ENCODE measurements around the gene KDM5B. TPM values are rescaled to one million over a fixed set of nuclear protein-coding genes. Genes with fewer than 3 reads are reported as not detected.

The KDM5B gene
- total and polyA plus RNA-seq, 9 of the 15 experiments (the other 6 are each of a cell fraction or from before 2014, with no cell fraction given) = 15.4 to 90.6 (median 57.1) TPM

GRCh38 chr1:202692959-202693555 lies 115.2 kb downstream of the KDM5B start (continued):
- TF ChIP-seq ZMIZ1 (IDR thresholded peaks at IDR 0.05; ENCODE audit: low read depth in 2 of 2, low read length in 2 of 2) (no peak), ZNF740 (CRISPR knock-in tag; IDR thresholded peaks at IDR 0.05) (no peak), ZNF740 (tag; IDR thresholded peaks at IDR 0.05) (no peak), FOXA1 (IDR thresholded peaks at IDR 0.05; ENCODE audit: borderline replicate concordance) (no peak), HES1 (IDR thresholded peaks at IDR 0.05; ENCODE audit: low read depth) (no peak), ZNF316 (IDR thresholded peaks at IDR 0.05) (no peak), HOXB6 (CRISPR knock-in tag; IDR thresholded peaks at IDR 0.05; ENCODE audit: borderline replicate concordance) (no peak), RBFOX2 (IDR thresholded peaks at IDR 0.05; ENCODE audit: low read depth, low read length) (no peak), SNRNP70 (optimal IDR thresholded peaks at IDR 0.05; ENCODE audit: low read depth, low read length) (no peak), MAZ (CRISPR knock-in tag; conservative IDR thresholded peaks at IDR 0.05 in 1 of 2, IDR thresholded peaks at IDR 0.05 in 1 of 2) (peak in 1 of 2 experiments; percentile 79; a peak in 2 of 4 replicates), ETV5 (CRISPR knock-in tag; IDR thresholded peaks at IDR 0.05; ENCODE audit: low read depth) (0 out of 2 replicates have a peak, but pooled peaks have one; percentile 30), ZNF408 (CRISPR knock-in tag; IDR thresholded peaks at IDR 0.05; ENCODE audit: low read depth) (no peak), THRB (CRISPR knock-in tag; conservative IDR thresholded peaks at IDR 0.05) (no peak), ZBTB9 (CRISPR knock-in tag; IDR thresholded peaks at IDR 0.05) (no peak), ZNF24 (IDR thresholded peaks at IDR 0.05) (no peak), ZNF41 (CRISPR knock-in tag; conservative IDR thresholded peaks at IDR 0.05) (no peak)

Data from K562 (cell line).